Body of pancreas (tissue), 4 donors: ENCODE data around the gene UGT3A2.

Experiments
- POLR2A ChIP-seq, 3 donors: fragments of 450-650 bp; IDR thresholded peaks; one replicate each; pipeline ENCODE4 v1.6.1; 2016; ENCODE audit warnings: antibody characterized with exemption in 3 of 3, mild to moderate bottlenecking in 2 of 3
- TF ChIP-seq, protein P1 (sequence below), 7 experiments: fragments of 450-650 bp in 4 of 7; fragments of 200-600 bp in 3 of 7; sonication (generic) in 3 of 7; IDR thresholded peaks; one replicate each; pipeline ENCODE4 v1.5.1; 2016 to 2019; ENCODE audit warnings: antibody characterized with exemption in 7 of 7

DNA sequence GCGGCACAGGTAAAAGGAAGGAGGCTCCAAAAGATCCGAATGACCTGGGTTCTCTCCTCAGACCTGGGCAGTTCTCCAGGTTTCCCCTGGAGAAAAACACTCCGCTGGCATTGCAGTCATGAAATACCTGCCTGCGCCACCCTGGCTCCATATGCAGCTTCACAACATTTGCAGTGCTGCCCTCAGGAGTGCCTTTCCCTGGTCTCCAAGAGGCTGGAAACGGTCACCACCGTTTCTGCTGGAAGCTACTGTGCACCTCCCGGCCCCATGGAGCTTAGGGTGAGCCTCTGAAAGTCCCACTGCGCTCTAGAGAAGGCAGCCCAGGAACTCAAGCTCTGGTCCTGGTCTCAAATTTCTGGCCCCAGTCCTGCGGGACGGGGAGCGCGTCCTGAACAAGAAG is 76.2 kb downstream of the UGT3A2 start:
- TF ChIP-seq, protein P1, sequence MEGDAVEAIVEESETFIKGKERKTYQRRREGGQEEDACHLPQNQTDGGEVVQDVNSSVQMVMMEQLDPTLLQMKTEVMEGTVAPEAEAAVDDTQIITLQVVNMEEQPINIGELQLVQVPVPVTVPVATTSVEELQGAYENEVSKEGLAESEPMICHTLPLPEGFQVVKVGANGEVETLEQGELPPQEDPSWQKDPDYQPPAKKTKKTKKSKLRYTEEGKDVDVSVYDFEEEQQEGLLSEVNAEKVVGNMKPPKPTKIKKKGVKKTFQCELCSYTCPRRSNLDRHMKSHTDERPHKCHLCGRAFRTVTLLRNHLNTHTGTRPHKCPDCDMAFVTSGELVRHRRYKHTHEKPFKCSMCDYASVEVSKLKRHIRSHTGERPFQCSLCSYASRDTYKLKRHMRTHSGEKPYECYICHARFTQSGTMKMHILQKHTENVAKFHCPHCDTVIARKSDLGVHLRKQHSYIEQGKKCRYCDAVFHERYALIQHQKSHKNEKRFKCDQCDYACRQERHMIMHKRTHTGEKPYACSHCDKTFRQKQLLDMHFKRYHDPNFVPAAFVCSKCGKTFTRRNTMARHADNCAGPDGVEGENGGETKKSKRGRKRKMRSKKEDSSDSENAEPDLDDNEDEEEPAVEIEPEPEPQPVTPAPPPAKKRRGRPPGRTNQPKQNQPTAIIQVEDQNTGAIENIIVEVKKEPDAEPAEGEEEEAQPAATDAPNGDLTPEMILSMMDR (IDR thresholded peaks at IDR 0.05) = no peak
- no peak for TF ChIP-seq POLR2A (IDR thresholded peaks at IDR 0.05)
